ENCODE data around the gene GNAZ. TPM values are rescaled to one million over a fixed set of nuclear protein-coding genes. Genes with fewer than 3 reads are reported as not detected.
A peak's percentile ranks its signal among the peaks of the same experiment; 100 is the strongest.

GNAZ gene
- total RNA-seq, 2 experiments from 2014 or later, result 0.35 to 0.37 TPM

DNA sequence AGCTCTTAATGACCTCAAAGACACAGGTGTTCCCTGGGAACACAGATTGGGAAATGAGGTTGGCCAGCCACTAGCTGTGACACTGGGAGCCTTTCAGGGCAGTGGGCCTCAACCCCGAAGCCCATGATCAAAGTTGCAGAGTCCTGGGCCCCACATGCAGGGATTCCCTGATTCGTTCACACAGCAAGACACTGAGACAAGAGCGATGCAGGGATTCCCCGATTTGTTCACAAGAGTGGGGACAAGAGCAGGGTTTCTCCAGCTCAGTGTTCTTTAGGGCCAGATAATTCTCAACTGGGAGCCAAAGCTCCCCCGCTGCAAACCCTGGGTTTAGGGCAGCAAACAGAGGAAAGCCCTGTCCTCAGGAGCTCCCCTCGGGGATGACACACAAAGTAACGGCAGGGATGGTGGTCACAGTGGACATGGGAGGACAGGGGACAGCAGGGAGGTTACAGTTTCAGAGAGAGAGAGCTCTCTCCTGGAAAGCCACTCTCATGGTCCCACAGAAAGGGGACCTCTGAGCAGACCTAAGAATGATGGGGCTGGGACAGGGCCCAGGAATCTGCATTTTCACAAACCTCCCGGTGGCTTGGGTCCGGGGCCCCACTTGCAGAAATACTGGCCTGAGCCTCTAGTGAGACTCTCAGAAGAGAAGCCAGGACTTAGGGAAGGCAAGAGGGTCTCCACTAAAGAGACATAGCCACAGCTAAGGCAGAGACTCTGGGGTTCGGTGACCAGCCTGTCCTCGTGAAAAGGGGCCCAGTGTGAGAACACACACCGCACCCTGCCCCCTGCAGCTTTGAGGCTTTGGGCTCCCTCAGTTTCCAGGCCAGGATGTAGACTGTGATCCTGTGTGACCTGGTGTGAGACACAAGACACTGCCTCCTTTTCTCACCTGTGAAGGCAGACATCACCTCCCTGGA is 7.4 kb upstream of the GNAZ start:
- H3K4me1 Mint-ChIP-seq, result peaks cover 4% of the 10 kb centered on the region
- no peak for DNase-seq
- H3K4me3 Mint-ChIP-seq, result no peak overlapping the region
- no peak overlapping the region for H3K27ac Mint-ChIP-seq
- ChIA-PET CTCF (no interaction called here), POLR2A (no interaction called here)
- H3K27me3 Mint-ChIP-seq, result peaks cover 1% of the 10 kb centered on the region
- no peaks in the 10 kb centered on the region for H3K36me3 Mint-ChIP-seq (ENCODE audit: low read depth)
- no peaks in the 10 kb centered on the region for H3K9me3 Mint-ChIP-seq

DNA sequence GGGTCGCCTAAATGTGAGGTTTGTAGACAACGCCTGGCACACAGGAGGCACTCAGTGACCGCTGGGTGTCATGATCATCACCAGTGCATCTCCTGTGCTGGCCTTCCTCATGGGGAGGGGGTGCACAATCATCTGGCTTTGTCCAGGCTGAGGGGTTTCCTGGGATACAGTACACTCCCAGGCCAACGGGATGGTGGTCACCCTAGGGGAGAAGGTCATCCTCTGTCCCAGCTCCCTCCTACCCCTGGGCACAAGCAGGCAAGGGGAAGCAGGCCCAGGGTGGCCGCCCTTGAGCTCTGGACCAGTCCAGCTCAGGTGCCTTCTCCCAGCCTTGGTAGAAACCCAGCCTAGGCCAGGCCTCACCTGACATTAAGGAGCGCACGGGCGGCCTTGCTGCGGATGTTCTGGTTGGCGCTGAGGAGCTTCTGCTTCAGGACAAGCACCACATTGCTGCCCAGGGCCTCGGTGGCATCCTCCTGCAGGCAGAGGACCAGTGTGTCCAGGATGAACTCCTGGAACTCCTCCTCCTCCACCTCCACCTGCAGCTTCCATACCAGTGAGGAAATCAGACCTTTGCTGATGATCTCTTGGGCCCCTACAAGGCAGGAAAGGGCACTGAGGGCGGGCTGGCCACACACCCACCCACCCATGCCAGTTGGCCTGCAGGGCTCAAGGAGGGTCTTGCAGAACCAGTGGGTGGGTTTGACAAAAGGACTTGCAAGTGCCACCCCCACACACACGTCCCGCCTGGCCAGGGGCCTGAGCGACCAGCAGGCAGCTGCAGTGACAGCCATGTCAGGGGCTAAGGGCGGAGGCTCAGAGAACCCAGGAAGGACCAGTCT is 6.6 kb upstream of the GNAZ start:
- no peak overlapping the region for H3K27ac Mint-ChIP-seq
- peaks cover 4% of the 10 kb centered on the region for H3K4me1 Mint-ChIP-seq
- DNase-seq, result no peak
- H3K9me3 Mint-ChIP-seq, result no peaks in the 10 kb centered on the region
- H3K36me3 Mint-ChIP-seq (ENCODE audit: low read depth), result no peaks in the 10 kb centered on the region
- no peak overlapping the region for H3K4me3 Mint-ChIP-seq
- ChIA-PET POLR2A (no interaction called here), CTCF (interaction anchor here (0.5 to 1.3 kb wide), 2 partner anchors 11 to 18 kb away, joined by 4 read pairs; no protein-coding TSS in a partner anchor)
- peaks cover 9% of the 10 kb centered on the region for H3K27me3 Mint-ChIP-seq

- ChIA-PET CTCF (interaction anchor here (0.5 to 1.3 kb wide), 2 partner anchors 10 to 18 kb away, joined by 4 read pairs; no protein-coding TSS in a partner anchor), POLR2A (no interaction called here)
- Mint-ChIP-seq H3K27ac (no peak overlapping the region), H3K9me3 (no peaks in the 10 kb centered on the region), H3K27me3 (peaks cover 15% of the 10 kb centered on the region), H3K4me3 (no peak overlapping the region), H3K36me3 (ENCODE audit: low read depth) (no peaks in the 10 kb centered on the region), H3K4me1 (peaks cover 4% of the 10 kb centered on the region)
- DNase-seq, result no peak
Measured at GRCh38 chr22:23064381-23065068, 5.8 kb upstream of the GNAZ start.

- H3K27me3 Mint-ChIP-seq, result peaks cover 18% of the 10 kb centered on the region
- peaks cover 6% of the 10 kb centered on the region for H3K4me1 Mint-ChIP-seq
- no peak overlapping the region for H3K27ac Mint-ChIP-seq
- H3K9me3 Mint-ChIP-seq, result no peaks in the 10 kb centered on the region
- DNase-seq, result no peak
- no peak overlapping the region for H3K4me3 Mint-ChIP-seq
- ChIA-PET CTCF (interaction anchor here (1.3 kb wide), 1 partner anchor 9 kb away, joined by 4 read pairs; no protein-coding TSS in a partner anchor), POLR2A (no interaction called here)
- H3K36me3 Mint-ChIP-seq (ENCODE audit: low read depth), result no peaks in the 10 kb centered on the region
Measured at GRCh38 chr22:23065069-23065451, 5.3 kb upstream of the GNAZ start.

- DNase-seq, result no peak
- Mint-ChIP-seq H3K4me3 (no peak overlapping the region), H3K36me3 (ENCODE audit: low read depth) (no peaks in the 10 kb centered on the region), H3K4me1 (peaks cover 6% of the 10 kb centered on the region), H3K27me3 (peaks cover 18% of the 10 kb centered on the region), H3K27ac (no peak overlapping the region), H3K9me3 (no peaks in the 10 kb centered on the region)
- POLR2A ChIA-PET, result no interaction called here
- CTCF ChIA-PET, result no interaction called here
Measured at GRCh38 chr22:23065495-23066122, 4.7 kb upstream of the GNAZ start.

- DNase-seq, result no peak
- Mint-ChIP-seq H3K27ac (no peak overlapping the region), H3K27me3 (peaks cover 23% of the 10 kb centered on the region), H3K4me3 (no peak overlapping the region), H3K9me3 (no peaks in the 10 kb centered on the region), H3K36me3 (ENCODE audit: low read depth) (no peaks in the 10 kb centered on the region), H3K4me1 (peaks cover 9% of the 10 kb centered on the region)
- ChIA-PET POLR2A (no interaction called here), CTCF (no interaction called here)
Measured at GRCh38 chr22:23066200-23067022, 3.9 kb upstream of the GNAZ start.

GRCh38 chr22:23067023-23067650 is 3.2 kb upstream of the GNAZ start:
- ChIA-PET POLR2A (no interaction called here), CTCF (no interaction called here)
- Mint-ChIP-seq H3K9me3 (no peaks in the 10 kb centered on the region), H3K4me1 (peaks cover 9% of the 10 kb centered on the region), H3K4me3 (no peak overlapping the region), H3K27me3 (peaks cover 31% of the 10 kb centered on the region), H3K27ac (no peak overlapping the region), H3K36me3 (ENCODE audit: low read depth) (no peaks in the 10 kb centered on the region)
- DNase-seq, result peak; percentile 3

DNA sequence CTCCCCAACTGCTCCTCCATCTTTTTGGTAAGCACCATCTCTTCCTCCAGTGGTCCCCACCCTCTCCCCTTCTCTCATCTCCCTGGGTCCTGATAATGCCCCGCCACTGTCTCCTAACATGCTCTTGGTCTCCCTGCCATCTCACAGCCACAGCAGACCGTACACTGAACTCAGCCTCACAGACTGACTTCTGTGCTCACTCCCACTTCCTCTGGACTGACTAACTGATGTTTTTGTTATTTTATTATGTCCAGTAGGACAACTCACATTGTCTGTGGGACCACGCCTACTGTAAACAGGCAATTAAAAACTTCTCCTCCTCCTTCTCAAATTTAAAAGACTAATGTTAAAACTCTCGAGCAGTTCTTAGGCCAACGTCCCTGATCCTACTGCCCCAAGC is 2.6 kb upstream of the GNAZ start:
- no peak overlapping the region for H3K27ac Mint-ChIP-seq
- POLR2A ChIA-PET, result no interaction called here
- CTCF ChIA-PET, result no interaction called here
- H3K4me1 Mint-ChIP-seq, result peaks cover 9% of the 10 kb centered on the region
- H3K27me3 Mint-ChIP-seq, result peaks cover 34% of the 10 kb centered on the region
- H3K36me3 Mint-ChIP-seq (ENCODE audit: low read depth), result no peaks in the 10 kb centered on the region
- no peak for DNase-seq
- H3K9me3 Mint-ChIP-seq, result no peaks in the 10 kb centered on the region
- no peak overlapping the region for H3K4me3 Mint-ChIP-seq

- H3K27ac Mint-ChIP-seq, result no peak overlapping the region
- H3K27me3 Mint-ChIP-seq, result peaks cover 39% of the 10 kb centered on the region
- no peaks in the 10 kb centered on the region for H3K9me3 Mint-ChIP-seq
- no peak for DNase-seq
- ChIA-PET POLR2A (no interaction called here), CTCF (no interaction called here)
- peaks cover 9% of the 10 kb centered on the region for H3K4me1 Mint-ChIP-seq
- no peaks in the 10 kb centered on the region for H3K36me3 Mint-ChIP-seq (ENCODE audit: low read depth)
- no peak overlapping the region for H3K4me3 Mint-ChIP-seq
Measured at GRCh38 chr22:23068096-23068831, 2.1 kb upstream of the GNAZ start.

GRCh38 chr22:23068832-23069385 is 1.4 kb upstream of the GNAZ start:
- ChIA-PET CTCF (no interaction called here), POLR2A (no interaction called here)
- Mint-ChIP-seq H3K9me3 (no peaks in the 10 kb centered on the region), H3K27ac (no peak overlapping the region), H3K27me3 (peaks cover 40% of the 10 kb centered on the region), H3K36me3 (ENCODE audit: low read depth) (no peaks in the 10 kb centered on the region), H3K4me3 (no peak overlapping the region), H3K4me1 (peaks cover 9% of the 10 kb centered on the region)
- no peak for DNase-seq
